HG03558 (cell line): ENCODE data around the gene HEATR5B.

Experiments used
- ATAC-seq: cut with Tn5 transposase; IDR thresholded peaks from one replicate; pipeline ENCODE4 v1.9.1; 2021; ENCODE audit warnings: moderate number of reproducible peaks; ENCODE audit not compliant: unreplicated experiment; ENCODE audit errors: extremely low read depth

The HEATR5B gene

DNA sequence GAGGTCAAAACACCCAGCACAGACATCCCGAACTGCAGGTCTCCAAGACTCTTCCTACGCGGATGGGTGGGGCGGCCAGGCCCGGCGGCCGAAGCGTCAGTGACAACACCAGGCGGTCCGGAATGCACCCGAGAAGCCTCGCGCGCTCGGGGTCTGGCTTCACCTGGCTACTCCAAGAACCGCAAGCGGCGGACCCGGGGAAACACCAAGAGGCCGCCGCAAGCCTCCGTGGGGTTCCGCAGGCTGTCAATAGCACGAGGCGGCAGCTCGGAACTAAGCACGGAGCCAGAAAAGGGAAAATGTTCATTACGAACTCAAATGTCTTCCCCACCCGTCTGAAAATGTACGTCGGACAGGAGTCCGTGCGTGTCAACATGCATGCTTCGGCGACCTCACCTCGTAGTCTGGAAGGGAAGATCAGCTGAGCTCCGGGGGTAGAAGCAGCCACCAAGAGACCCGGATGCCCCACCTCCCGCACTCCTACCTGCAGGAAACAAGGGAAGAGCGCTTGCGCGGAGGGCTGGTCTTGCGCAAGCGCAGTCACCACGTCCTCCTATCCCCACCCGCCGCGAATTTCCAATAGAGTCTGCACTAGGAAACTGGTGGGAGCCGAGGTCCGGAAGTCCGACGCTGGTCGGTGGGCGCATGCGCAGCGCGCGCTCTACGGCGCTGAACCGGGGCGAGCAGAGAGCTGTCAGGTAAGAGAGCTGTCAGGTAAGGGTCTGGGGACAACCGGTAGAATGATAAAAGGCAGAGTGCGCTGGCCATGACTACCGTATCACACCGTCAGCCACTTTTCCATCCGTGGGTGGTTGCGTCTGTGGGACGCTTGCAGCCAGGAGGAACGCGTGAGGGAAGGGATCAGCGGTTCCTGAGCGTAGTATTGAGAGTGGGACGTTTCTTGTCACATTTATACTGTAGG lies at the start of gene HEATR5B, which contains the start of gene GPATCH11:
TSS of gene HEATR5B (minus strand) at position 500 of the 922 bp plus-strand sequence. CDS start 958 bp downstream, outside the sequence.
TSS of gene GPATCH11 (plus strand) at position 646 of the 922 bp plus-strand sequence. CDS start 3,864 bp downstream, outside the sequence.
- ATAC-seq, result peak; percentile 63

DNA sequence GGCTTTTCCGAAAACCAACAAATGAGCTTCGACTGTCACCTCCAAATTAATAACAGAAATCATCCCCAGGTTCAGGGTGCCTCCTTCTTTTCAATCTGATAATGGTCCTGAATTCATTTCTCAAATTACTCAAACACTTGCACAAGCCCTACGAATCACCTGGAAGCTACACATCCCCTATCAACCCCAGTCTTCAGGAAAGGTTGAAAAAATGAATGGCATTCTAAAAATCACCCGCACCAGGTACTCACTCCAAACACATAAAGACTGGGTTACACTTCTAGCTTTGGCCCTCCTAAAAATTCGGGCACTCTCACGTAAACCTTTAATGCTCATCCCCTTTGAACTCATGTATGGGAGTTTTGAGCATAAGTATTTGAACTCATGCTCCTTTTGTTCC lies 48.7 kb upstream of the HEATR5B start:
- no peak for ATAC-seq

- ATAC-seq, result no peak
These were observed 41.2 kb upstream of the HEATR5B start for GRCh38 chr2:37125416-37125815.

GRCh38 chr2:37119157-37119556 lies 35.0 kb upstream of the HEATR5B start:
- no peak for ATAC-seq

DNA sequence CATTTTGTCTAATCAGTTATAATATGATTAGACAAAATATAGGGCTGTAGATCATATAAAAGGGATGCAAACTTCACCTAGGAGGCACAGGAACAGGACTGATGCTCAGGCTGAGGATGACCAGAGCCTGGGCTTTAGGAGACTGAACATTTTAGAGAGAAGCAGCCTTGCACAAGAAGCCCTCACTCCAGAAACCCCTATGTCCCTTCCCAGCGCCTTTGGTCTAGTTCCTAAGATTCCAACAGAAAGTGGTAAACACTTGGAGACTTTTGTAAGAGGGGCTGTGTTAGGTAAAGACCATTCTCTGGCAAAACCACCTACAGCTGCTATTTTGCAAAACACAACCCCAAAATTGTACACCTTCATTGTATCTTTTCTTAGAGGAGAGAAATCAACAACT lies 33.4 kb upstream of the HEATR5B start:
- ATAC-seq, result no peak

DNA sequence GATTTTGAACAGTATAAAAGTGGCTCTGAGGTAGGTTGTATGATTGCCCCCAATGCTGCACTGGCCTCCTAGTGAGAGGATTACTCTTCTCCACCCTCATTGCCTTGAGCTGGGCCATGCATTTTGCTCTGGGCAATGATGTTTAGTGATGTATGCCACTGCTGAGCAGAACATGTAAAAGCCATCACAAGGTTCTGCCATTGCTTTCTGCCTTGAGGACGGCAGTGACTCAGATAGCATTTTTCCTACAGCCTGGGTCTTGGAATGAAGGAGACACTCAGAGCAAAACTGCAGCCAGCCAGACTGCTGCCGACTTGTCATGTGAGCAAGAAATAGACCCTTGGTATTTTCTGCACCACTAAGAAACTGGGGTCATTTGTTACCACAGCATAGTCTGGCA lies 27.8 kb upstream of the HEATR5B start:
- no peak for ATAC-seq

GRCh38 chr2:37110306-37111212 lies 26.4 kb upstream of the HEATR5B start:
- no peak for ATAC-seq

- no peak for ATAC-seq
These were observed 25.4 kb upstream of the HEATR5B start for GRCh38 chr2:37109523-37109922.

- ATAC-seq, result no peak
These were observed 21.0 kb upstream of the HEATR5B start for GRCh38 chr2:37105150-37105549.

DNA sequence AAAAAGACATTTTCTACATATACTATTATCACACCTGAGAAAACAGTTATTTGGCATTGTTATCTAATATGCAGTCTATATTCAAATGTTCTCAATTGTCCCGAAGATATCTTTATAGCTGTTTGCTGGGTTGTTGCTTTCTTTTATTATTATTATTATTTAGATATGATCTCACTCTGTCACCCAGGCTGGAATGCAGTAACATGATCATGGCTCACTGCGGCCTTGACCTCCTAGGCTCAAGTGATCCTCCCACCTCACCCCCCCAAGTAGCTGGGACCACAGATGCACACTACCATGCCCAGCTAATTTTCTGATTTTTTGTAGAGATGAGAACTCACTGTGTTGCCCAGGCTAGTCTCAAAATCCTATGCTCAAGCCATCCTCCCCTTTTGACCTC lies 20.0 kb upstream of the HEATR5B start:
- ATAC-seq, result no peak

DNA sequence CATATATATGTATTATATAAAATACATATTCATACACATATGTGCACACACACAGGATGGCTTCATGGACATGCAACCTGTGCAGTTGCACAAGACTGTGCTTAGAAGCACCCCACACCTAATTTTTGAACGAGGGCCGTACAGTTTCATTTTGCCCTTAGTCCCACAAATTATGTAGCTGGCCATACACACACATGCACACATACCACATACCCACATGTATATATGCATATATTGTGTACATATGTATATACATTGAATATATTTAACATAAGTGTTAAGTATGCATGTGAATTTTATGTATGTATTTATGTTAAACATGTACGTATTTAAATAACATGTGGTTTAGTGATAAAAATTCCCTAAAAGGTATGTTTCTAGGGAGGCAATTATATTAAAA lies 18.4 kb upstream of the HEATR5B start:
- no peak for ATAC-seq

- ATAC-seq, result no peak
These were observed 15.9 kb upstream of the HEATR5B start for GRCh38 chr2:37100054-37100453.

DNA sequence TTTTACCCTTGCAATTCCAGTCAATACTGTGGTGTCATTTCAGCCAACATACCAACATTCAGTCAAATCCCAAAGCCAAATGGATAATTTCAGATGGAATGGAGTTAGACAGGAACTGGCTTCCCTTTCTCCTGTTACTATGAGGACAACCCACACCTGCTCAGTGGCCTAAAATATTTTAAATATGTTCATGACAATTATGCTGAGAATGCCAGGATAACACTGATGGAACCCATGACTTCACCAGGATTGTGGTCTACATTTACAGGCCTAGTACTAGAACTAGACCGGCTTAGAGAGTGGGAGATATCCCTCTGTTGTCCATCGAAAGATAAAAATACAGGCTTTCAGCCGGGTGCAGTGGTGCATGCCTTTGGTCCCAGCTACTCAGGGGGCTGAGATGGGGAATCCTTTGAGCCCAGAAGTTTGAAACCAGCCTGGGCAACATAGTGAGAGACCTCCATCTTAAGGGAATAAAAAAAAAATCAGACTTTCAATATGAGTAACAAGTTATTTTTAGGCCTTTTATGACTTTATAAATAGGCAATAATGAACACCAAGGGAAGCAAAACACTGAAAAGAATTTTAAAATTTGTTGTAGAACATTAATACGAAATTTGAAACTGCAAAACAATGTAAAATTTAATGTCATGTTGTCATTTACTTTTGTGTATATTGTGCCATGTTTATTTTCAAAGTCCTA lies 14.4 kb upstream of the HEATR5B start:
- ATAC-seq, result no peak

- ATAC-seq, result no peak
These were observed 12.4 kb upstream of the HEATR5B start for GRCh38 chr2:37096568-37096967.

GRCh38 chr2:37091873-37092272 lies 7.7 kb upstream of the HEATR5B start:
- ATAC-seq, result peak; percentile 40

DNA sequence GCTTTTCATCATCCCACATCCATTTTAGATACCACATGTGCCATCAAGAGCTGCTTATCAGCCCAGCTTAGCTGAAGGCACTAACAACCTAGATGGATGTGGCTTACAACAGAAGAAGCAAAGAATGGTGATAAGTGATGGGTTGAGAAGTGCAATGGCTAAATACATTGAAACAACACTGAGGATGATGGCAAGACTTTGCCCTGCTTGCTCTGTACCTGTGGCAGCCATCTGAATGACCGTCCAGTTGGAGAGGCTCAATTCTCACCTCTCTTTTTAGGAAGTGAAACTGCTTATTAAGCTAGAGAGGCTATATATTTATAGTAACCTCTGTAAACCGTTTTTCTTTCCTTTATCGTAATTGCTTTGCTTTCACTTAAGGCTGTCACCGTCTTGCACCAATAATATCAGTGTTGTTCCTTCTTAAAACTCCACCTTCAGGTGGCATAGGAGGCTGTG lies 5.9 kb upstream of the HEATR5B start:
- ATAC-seq, result peak; percentile 87

DNA sequence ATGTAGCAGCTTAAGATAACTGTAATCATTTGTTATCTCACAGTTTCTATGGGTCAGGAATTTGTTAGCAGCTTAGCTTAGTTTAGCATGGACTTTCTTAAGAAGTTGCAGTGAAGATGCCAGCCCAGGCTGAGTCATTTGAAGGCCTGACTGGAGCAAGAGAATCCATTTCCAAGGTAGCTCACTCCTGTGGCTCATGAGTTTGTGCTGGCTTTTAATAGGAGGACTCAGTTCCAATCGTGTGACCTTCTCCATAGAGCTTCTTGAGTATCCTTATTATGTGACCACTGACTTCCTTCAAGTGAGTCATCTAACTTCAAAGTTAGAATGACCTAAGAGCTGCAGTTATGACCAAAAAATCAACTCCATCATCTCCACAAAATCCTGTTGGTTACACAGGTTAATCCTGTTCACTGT lies 1.6 kb upstream of the HEATR5B start:
- no peak for ATAC-seq

DNA sequence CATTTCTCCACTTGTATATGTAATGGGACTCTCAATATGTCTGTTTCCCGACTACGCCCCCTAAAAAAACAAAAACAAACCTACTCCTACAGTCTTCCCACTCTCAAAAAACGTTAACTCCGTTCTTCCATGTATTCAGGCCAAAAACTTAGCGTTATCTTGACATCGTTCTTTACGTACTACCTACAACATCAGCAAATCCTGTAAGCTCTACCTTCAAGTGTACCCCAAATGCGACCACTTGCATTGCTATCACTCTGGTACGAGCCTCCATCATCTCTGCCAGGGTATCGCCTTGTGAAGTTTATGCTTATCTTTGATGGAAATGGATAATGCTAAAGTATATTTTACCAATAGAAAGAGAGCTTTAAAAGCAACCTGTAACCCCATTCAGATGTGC lies 625 bp upstream of the HEATR5B start:
- ATAC-seq, result no peak

GRCh38 chr2:37080689-37081088 lies 3.5 kb downstream of the HEATR5B start:
- no peak for ATAC-seq

GRCh38 chr2:37080266-37080665 lies 3.9 kb downstream of the HEATR5B start:
- ATAC-seq, result no peak
